SK-N-SH (cell line): ENCODE data around the gene KIF16B. TPM values are rescaled to one million over a fixed set of nuclear protein-coding genes. Genes with fewer than 3 reads are reported as not detected.

Experiments
- CTCF ChIA-PET: fragments of 300-600, 350-600 bp; formaldehyde crosslinking; extraction: SDS; loops from one replicate; lab custom pipeline; 2021; lab: Yijun Ruan, JAX
- POLR2A ChIA-PET: fragments of 350-600 bp; sonication (Branson Sonifier 250); formaldehyde crosslinking; extraction: SDS; loops from one replicate; lab custom pipeline; 2020; ENCODE audit warnings: antibody characterized with exemption, inconsistent platforms; lab: Yijun Ruan, JAX
- DNase-seq: peaks from one replicate; pipeline ENCODE4 v3.0.0; 2012
- H2AFZ ChIP-seq: fragments of 200-600 bp; sonication (generic); 2 replicates; pipeline ENCODE4 v1.8.1; 2016; ENCODE audit warnings: antibody characterized with exemption, mild to moderate bottlenecking, low read depth
- H3F3A ChIP-seq: fragments of 200-600 bp; sonication (generic); replicated peaks from 2 replicates; pipeline ENCODE3; 2016; ENCODE audit warnings: antibody characterized with exemption, mild to moderate bottlenecking; ENCODE audit not compliant: insufficient read depth
- H3K27ac ChIP-seq, 2 experiments: fragments of 200-500 bp in 1 of 2; fragments of 200-600 bp in 1 of 2; sonication (Bioruptor generic) in 1 of 2; sonication (generic), shearing (Covaris generic) in 1 of 2; 2 replicates each; pipeline versions ENCODE4 v1.5.1 to v1.6.1; 2014 to 2016; ENCODE audit warnings: low read depth in 2 of 2, inconsistent platforms in 1 of 2, low read length in 1 of 2, mild to moderate bottlenecking in 1 of 2, mixed read lengths in 1 of 2
- H3K27me3 ChIP-seq: fragments of 200-600 bp; sonication (generic), shearing (Covaris generic); 2 replicates; pipeline ENCODE4 v1.6.1; 2016; ENCODE audit warnings: mixed run types; ENCODE audit not compliant: insufficient read depth
- H3K36me3 ChIP-seq, 2 experiments: fragments of 200-500 bp in 1 of 2; fragments of 200-600 bp in 1 of 2; sonication (Bioruptor generic) in 1 of 2; sonication (generic) in 1 of 2; replicated peaks in 1 of 2; 2 replicates each; pipeline versions ENCODE3 to v1.5.1; 2014 to 2016; ENCODE audit warnings: low read length in 1 of 2, mild to moderate bottlenecking in 1 of 2; ENCODE audit not compliant: insufficient read depth in 2 of 2, control insufficient read depth in 1 of 2
- H3K4me1 ChIP-seq, 2 experiments: fragments of 200-500 bp in 1 of 2; fragments of 200-600 bp in 1 of 2; sonication (Bioruptor generic) in 1 of 2; sonication (generic), shearing (Covaris generic) in 1 of 2; 2 replicates each; pipeline versions ENCODE4 v1.5.1 to v1.6.1; 2014 to 2016; ENCODE audit warnings: low read depth in 1 of 2, low read length in 1 of 2, mixed run types in 1 of 2; ENCODE audit not compliant: insufficient read depth in 2 of 2, control insufficient read depth in 1 of 2
- H3K4me2 ChIP-seq: fragments of 200-600 bp; sonication (generic), shearing (Covaris generic); 2 replicates; pipeline ENCODE4 v1.6.1; 2017; ENCODE audit warnings: mixed run types
- H3K4me3 ChIP-seq, 2 experiments: fragments of 200-500 bp in 1 of 2; fragments of 200-600 bp in 1 of 2; sonication (Bioruptor generic) in 1 of 2; sonication (generic), shearing (Covaris generic) in 1 of 2; 2 replicates each; pipeline versions ENCODE4 v1.5.1 to v1.8.1; 2014 to 2016; ENCODE audit warnings: low read depth in 2 of 2, inconsistent platforms in 1 of 2, low read length in 1 of 2, mild to moderate bottlenecking in 1 of 2, mixed read lengths in 1 of 2, moderate library complexity in 1 of 2
- H3K79me2 ChIP-seq: fragments of 200-600 bp; sonication (generic); 2 replicates; pipeline ENCODE4 v1.8.1; 2017; ENCODE audit warnings: mild to moderate bottlenecking; ENCODE audit not compliant: insufficient read depth
- H3K9ac ChIP-seq: fragments of 200-600 bp; sonication (generic); 2 replicates; pipeline ENCODE4 v1.6.1; 2017; ENCODE audit warnings: mixed run types
- H3K9me2 ChIP-seq: fragments of 200-600 bp; sonication (generic); 2 replicates; pipeline ENCODE4 v1.6.1; 2017; ENCODE audit warnings: mixed run types
- H3K9me3 ChIP-seq: fragments of 200-600 bp; sonication (generic); 2 replicates; pipeline ENCODE4 v1.6.1; 2017; ENCODE audit warnings: mixed run types, mild to moderate bottlenecking, moderate library complexity
- H4K20me1 ChIP-seq: fragments of 200-600 bp; sonication (generic); 2 replicates; pipeline ENCODE4 v1.6.1; 2017; ENCODE audit warnings: mild to moderate bottlenecking, mixed run types; ENCODE audit not compliant: insufficient read depth
- ELF1 ChIP-seq: IDR thresholded peaks from 2 replicates; pipeline ENCODE4 v1.4.0; 2012
- EP300 ChIP-seq, 2 experiments: IDR thresholded peaks; 2 replicates each; pipeline versions ENCODE4 v1.4.0 to v1.6.1; 2012; ENCODE audit warnings: borderline replicate concordance in 1 of 2, low read depth in 1 of 2, low read length in 1 of 2
- EZH2phosphoT487 ChIP-seq: fragments of 200-600 bp; sonication (generic); IDR thresholded peaks from 2 replicates; pipeline ENCODE4 v1.6.1; 2017; ENCODE audit warnings: low read depth, mixed run types, mild to moderate bottlenecking, antibody characterized with exemption, moderate library complexity, borderline replicate concordance
- FOSL2 ChIP-seq: IDR thresholded peaks from 2 replicates; pipeline ENCODE4 v1.4.0; 2012; ENCODE audit warnings: low read depth, mild to moderate bottlenecking, moderate library complexity, borderline replicate concordance
- FOXJ3 ChIP-seq: sonication (generic); formaldehyde crosslinking; IDR thresholded peaks from 2 replicates; pipeline ENCODE4 v1.5.1; 2020; ENCODE audit warnings: mild to moderate bottlenecking, missing genetic modification reagents
- FOXM1 ChIP-seq: IDR thresholded peaks from 2 replicates; pipeline ENCODE4 v1.4.0; 2012; ENCODE audit warnings: low read depth, mild to moderate bottlenecking
- GABPA ChIP-seq: IDR thresholded peaks from 2 replicates; pipeline ENCODE4 v1.4.0; 2012; ENCODE audit warnings: low read depth, mild to moderate bottlenecking
- GATA2 ChIP-seq: sonication (generic); formaldehyde crosslinking; IDR thresholded peaks from 2 replicates; pipeline ENCODE4 v1.5.0; 2020; ENCODE audit warnings: mild to moderate bottlenecking, missing genetic modification reagents
- IRF3 ChIP-seq: fragments of 150-350 bp; IDR thresholded peaks from 2 replicates; pipeline ENCODE4 v1.6.1; 2016; ENCODE audit warnings: mild to moderate bottlenecking, low read depth, low read length
- JUND ChIP-seq: IDR thresholded peaks from 2 replicates; pipeline ENCODE4 v1.4.0; 2012
- MAX ChIP-seq: IDR thresholded peaks from 2 replicates; pipeline ENCODE4 v1.4.0; 2012; ENCODE audit warnings: low read depth
- MEF2A ChIP-seq: IDR thresholded peaks from 2 replicates; pipeline ENCODE4 v1.4.0; 2012; ENCODE audit warnings: low read depth, borderline replicate concordance
- MXI1 ChIP-seq: IDR thresholded peaks from 2 replicates; pipeline ENCODE4 v1.6.1; 2012; ENCODE audit warnings: mild to moderate bottlenecking, low read depth, low read length, improper control_type of control experiment
- NFIC ChIP-seq: IDR thresholded peaks from 2 replicates; pipeline ENCODE4 v1.4.0; 2012; ENCODE audit warnings: borderline replicate concordance
- NRF1 ChIP-seq: IDR thresholded peaks from 2 replicates; pipeline ENCODE4 v1.6.1; 2012; ENCODE audit warnings: low read depth, mild to moderate bottlenecking, low read length
- PBX3 ChIP-seq: IDR thresholded peaks from 2 replicates; pipeline ENCODE4; 2012
- POLR2AphosphoS5 ChIP-seq: IDR thresholded peaks from 2 replicates; pipeline ENCODE4 v1.6.1; 2012; ENCODE audit warnings: low read depth, low read length
- RAD21 ChIP-seq: IDR thresholded peaks from 2 replicates; pipeline ENCODE4 v1.6.1; 2012; ENCODE audit warnings: mild to moderate bottlenecking, low read length
- REST ChIP-seq: IDR thresholded peaks from 2 replicates; pipeline ENCODE4 v1.6.1; 2012; ENCODE audit warnings: mild to moderate bottlenecking, low read depth, low read length, moderate library complexity
- SIN3A ChIP-seq: IDR thresholded peaks from 2 replicates; pipeline ENCODE4 v1.6.1; 2012; ENCODE audit warnings: low read depth, mild to moderate bottlenecking, low read length, moderate library complexity, borderline replicate concordance
- TAF1 ChIP-seq: IDR thresholded peaks from 2 replicates; pipeline ENCODE4 v1.6.1; 2012; ENCODE audit warnings: low read depth, mild to moderate bottlenecking, low read length, moderate library complexity, borderline replicate concordance
- USF2 ChIP-seq: fragments of 150-350 bp; IDR thresholded peaks from 2 replicates; pipeline ENCODE4 v1.6.1; 2017; ENCODE audit warnings: antibody characterized with exemption, low read length, low read depth, borderline replicate concordance
- YY1 ChIP-seq: IDR thresholded peaks from 2 replicates; pipeline ENCODE4 v1.4.0; 2012; ENCODE audit warnings: low read depth, mild to moderate bottlenecking
- WGBS: methylation state at CpG from one replicate; pipeline ENCODE4 v1.1.6; 2017; ENCODE audit warnings: low lambda C conversion rate; 5-methylcytosine and 5-hydroxymethylcytosine counted together
- polyA plus RNA-seq, 3 experiments: library from polyadenylated mRNA; depleted of rRNA; stranded (reverse); fragments of >200 nt; gene quantifications; 2 replicates each; pipeline ENCODE4 v1.2.3, GENCODE V29; 2012

The KIF16B gene
- polyA plus RNA-seq, 1 of the 3 experiments (the other 2 are of a cell fraction), result 3.3 TPM

GRCh38 chr20:16290358-16290757 lies 282.9 kb downstream of the KIF16B start:
- Histone ChIP-seq H3K36me3 (no peaks in the 10 kb centered on the region), H3K4me2 (no peak overlapping the region), H3F3A (no peaks in the 10 kb centered on the region), H3K79me2 (no peaks in the 10 kb centered on the region), H3K27me3 (no peaks in the 10 kb centered on the region), H4K20me1 (no peaks in the 10 kb centered on the region), H3K9me2 (no peaks in the 10 kb centered on the region), H3K9me3 (no peaks in the 10 kb centered on the region), H3K4me3 (no peak overlapping the region), H3K9ac (no peak overlapping the region), H2AFZ (no peak overlapping the region), H3K27ac (no peak overlapping the region), H3K4me1 (no peaks in the 10 kb centered on the region)
- 63% methylated on average over 4 of the region's 4 CpGs for WGBS
- TF ChIP-seq SIN3A, result no peak
- no peak for TF ChIP-seq FOXJ3 (CRISPR knock-in tag)
- no peak for TF ChIP-seq MEF2A
- TF ChIP-seq YY1, result no peak
- no peak for TF ChIP-seq MAX
- TF ChIP-seq EZH2phosphoT487, result no peak
- TF ChIP-seq MXI1, result no peak
- no peak for TF ChIP-seq USF2
- no peak for TF ChIP-seq NFIC
- TF ChIP-seq POLR2AphosphoS5, result no peak
- no peak for TF ChIP-seq FOXM1
- TF ChIP-seq JUND, result no peak
- no peak for TF ChIP-seq ELF1
- no peak for TF ChIP-seq TAF1
- TF ChIP-seq GATA2 (CRISPR knock-in tag), result no peak
- no peak for TF ChIP-seq PBX3
- ChIA-PET CTCF (interaction anchor here (1.4 kb wide), 1 partner anchor 11 kb away, joined by 3 read pairs; no protein-coding TSS in a partner anchor), POLR2A (no interaction called here)
- no peak for DNase-seq

- no peak for DNase-seq
- H3K4me1 ChIP-seq, result no peaks in the 10 kb centered on the region; a peak in 1 of 4 replicates
- no peak overlapping the region for H3K27ac ChIP-seq
- no peaks in the 10 kb centered on the region for H3K36me3 ChIP-seq
- CTCF ChIA-PET, result no interaction called here
- H3K27me3 ChIP-seq, result no peaks in the 10 kb centered on the region
- H4K20me1 ChIP-seq, result no peaks in the 10 kb centered on the region
- 35% methylated on average over 2 of the region's 2 CpGs for WGBS
- H3K4me2 ChIP-seq, result no peak overlapping the region
- H3K79me2 ChIP-seq, result no peaks in the 10 kb centered on the region
- POLR2A ChIA-PET, result no interaction called here
- H2AFZ ChIP-seq, result no peak overlapping the region
- no peaks in the 10 kb centered on the region for H3K9me2 ChIP-seq
- H3K9me3 ChIP-seq, result no peaks in the 10 kb centered on the region
- H3K9ac ChIP-seq, result no peak overlapping the region
- no peak overlapping the region for H3K4me3 ChIP-seq
- no peaks in the 10 kb centered on the region for H3F3A ChIP-seq
- TF ChIP-seq REST (no peak), FOSL2 (no peak), GABPA (no peak), EP300 (IDR thresholded peaks at IDR 0.05; ENCODE audit: borderline replicate concordance in 1 of 2, low read depth in 1 of 2, low read length in 1 of 2) (no peak), ELF1 (no peak), MEF2A (no peak), RAD21 (no peak), IRF3 (no peak), NRF1 (no peak), MAX (no peak)
Observed at GRCh38 chr20:16287776-16288175, 285.5 kb downstream of the KIF16B start.
